Astrocyte (in vitro differentiated cells and primary cell): Measurements from ENCODE around the gene PCSK4. TPM values are rescaled to one million over a fixed set of nuclear protein-coding genes. Genes with fewer than 3 reads are reported as not detected.
A peak's percentile ranks its signal among the peaks of the same experiment; 100 is the strongest.

Experiments used
- DNase-seq: peaks from one replicate; pipeline ENCODE4 v3.0.0-alpha.2; 2010; ENCODE audit warnings: low read depth
- FAIRE-seq: peaks from 2 replicates; lab custom pipeline; 2011; peaks lifted over from hg19 to GRCh38; lab: Jason Lieb, UNC
- H2AFZ ChIP-seq: 2 replicates; pipeline ENCODE4 v1.6.0; 2012; ENCODE audit warnings: low read depth, low read length, inconsistent platforms
- H3K27ac ChIP-seq: 2 replicates; pipeline ENCODE4 v1.5.1; 2011; ENCODE audit warnings: low read depth, low read length, inconsistent platforms
- H3K27me3 ChIP-seq: 2 replicates; pipeline ENCODE4 v1.6.0; 2011; ENCODE audit warnings: low read length, inconsistent platforms; ENCODE audit not compliant: insufficient read depth
- H3K36me3 ChIP-seq: 2 replicates; pipeline ENCODE4 v1.5.1; 2011; ENCODE audit warnings: low read length, inconsistent platforms; ENCODE audit not compliant: insufficient read depth
- H3K4me1 ChIP-seq: 2 replicates; pipeline ENCODE4 v1.5.1; 2011; ENCODE audit warnings: low read length, inconsistent platforms; ENCODE audit not compliant: insufficient read depth
- H3K4me2 ChIP-seq: 2 replicates; pipeline ENCODE4 v1.6.0; 2012; ENCODE audit warnings: low read length, inconsistent platforms
- H3K4me3 ChIP-seq: 2 replicates; pipeline ENCODE4 v1.5.1; 2011; ENCODE audit warnings: low read depth, mild to moderate bottlenecking, low read length, inconsistent platforms; ENCODE audit not compliant: insufficient read depth
- H3K79me2 ChIP-seq: 2 replicates; pipeline ENCODE4 v1.6.0; 2012; ENCODE audit warnings: mild to moderate bottlenecking, low read length, inconsistent platforms; ENCODE audit not compliant: insufficient read depth
- H3K9ac ChIP-seq: 2 replicates; pipeline ENCODE4 v1.6.0; 2012; ENCODE audit warnings: mild to moderate bottlenecking, low read length, inconsistent platforms
- H3K9me3 ChIP-seq: 2 replicates; pipeline ENCODE4 v1.5.1; 2012; ENCODE audit warnings: low read depth, mild to moderate bottlenecking, low read length, inconsistent platforms; ENCODE audit not compliant: insufficient read depth
- H4K20me1 ChIP-seq: 2 replicates; pipeline ENCODE4 v1.6.0; 2012; ENCODE audit warnings: low read length, inconsistent platforms; ENCODE audit not compliant: insufficient read depth
- H3K27ac Mint-ChIP-seq: one replicate; pipeline ENCODE4 v1.8.0; 2021; ENCODE audit warnings: mild to moderate bottlenecking, mixed read lengths; ENCODE audit not compliant: unreplicated experiment
- H3K27me3 Mint-ChIP-seq: one replicate; pipeline ENCODE4 v1.8.0; 2021; ENCODE audit warnings: low read depth, mixed read lengths; ENCODE audit not compliant: unreplicated experiment
- H3K36me3 Mint-ChIP-seq: one replicate; pipeline ENCODE4 v1.8.0; 2021; ENCODE audit warnings: low read depth, mixed read lengths; ENCODE audit not compliant: unreplicated experiment
- H3K4me1 Mint-ChIP-seq: one replicate; pipeline ENCODE4 v1.8.0; 2021; ENCODE audit warnings: low read depth, mixed read lengths; ENCODE audit not compliant: unreplicated experiment
- H3K4me3 Mint-ChIP-seq: one replicate; pipeline ENCODE4 v1.8.0; 2021; ENCODE audit warnings: mild to moderate bottlenecking, moderate library complexity, mixed read lengths; ENCODE audit not compliant: unreplicated experiment
- H3K9me3 Mint-ChIP-seq: one replicate; pipeline ENCODE4 v1.8.0; 2021; ENCODE audit warnings: mild to moderate bottlenecking, mixed read lengths; ENCODE audit not compliant: unreplicated experiment
- EZH2 ChIP-seq: IDR thresholded peaks from 2 replicates; pipeline ENCODE4 v1.6.1; 2012; ENCODE audit warnings: mild to moderate bottlenecking, low read length, inconsistent platforms; ENCODE audit not compliant: insufficient read depth
- total RNA-seq: library from RNA; stranded (reverse); gene quantifications from 2 replicates; pipeline ENCODE4 v1.2.1, GENCODE V29; 2021
- TF ChIP-seq, protein P1 (sequence below): IDR thresholded peaks from 2 replicates; pipeline ENCODE4 v1.5.1; 2011; ENCODE audit warnings: low read depth, mild to moderate bottlenecking, inconsistent platforms, low read length, moderate library complexity; ENCODE audit not compliant: insufficient read depth

PCSK4 gene
- total RNA-seq, 1 donor from 2014 or later: 2.7 TPM

DNA sequence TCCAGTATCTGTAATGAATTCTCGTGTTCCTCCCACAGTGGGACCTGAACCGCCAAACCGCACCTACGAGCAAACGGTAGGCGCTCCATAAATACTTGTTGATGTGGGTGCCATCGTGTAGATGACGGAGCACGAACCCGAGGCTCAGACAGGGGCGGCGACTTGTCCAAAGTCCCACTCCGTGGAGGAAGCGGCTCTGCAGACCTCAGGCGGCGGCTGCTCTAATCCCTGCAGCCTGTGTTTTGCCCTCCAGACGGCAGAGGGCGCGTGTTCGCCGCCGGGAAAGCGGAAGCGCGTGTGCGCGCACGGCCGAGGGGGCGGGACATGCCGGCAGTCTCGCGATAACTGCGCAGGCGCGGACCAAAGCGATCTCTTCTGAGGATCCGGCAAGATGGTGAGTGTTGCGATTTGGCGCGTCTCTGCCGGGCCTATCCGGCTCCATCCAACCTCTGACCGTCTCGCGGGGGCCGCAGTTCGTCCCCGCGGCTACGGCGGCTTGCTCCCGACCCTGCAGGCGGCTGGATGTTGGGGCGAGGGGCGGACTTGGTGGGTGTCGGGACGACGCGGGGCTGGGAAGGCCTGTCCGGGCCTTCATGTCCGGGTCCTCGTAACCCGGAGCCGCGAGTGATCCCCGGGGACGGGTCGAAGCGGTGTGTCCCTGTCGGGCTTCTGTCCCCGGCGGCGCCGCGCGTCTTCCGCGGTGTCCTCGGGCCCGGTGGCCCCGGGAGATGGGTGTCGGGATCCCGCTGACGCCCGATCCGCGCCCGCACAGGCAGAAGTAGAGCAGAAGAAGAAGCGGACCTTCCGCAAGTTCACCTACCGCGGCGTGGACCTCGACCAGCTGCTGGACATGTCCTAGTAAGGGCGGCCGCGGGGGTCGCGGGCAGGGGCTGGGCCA, 51.9 kb downstream of the PCSK4 start, which contains the start of gene RPS15:
Gene RPS15 (plus strand): TSS at position 362 of the 898 bp plus-strand sequence. CDS start 30 bp downstream, at position 392.
- FAIRE-seq (no peak), DNase-seq (peak; percentile 85)
- Histone ChIP-seq H3K4me3 (peak within 1 kb of the TSS; percentile 97), H3K4me1 (peaks cover 14% of the 10 kb centered on the region), H3K9ac (peak within 1 kb of the TSS; percentile 99), H3K9me3 (no peaks in the 10 kb centered on the region), H3K79me2 (peaks cover 42% of the 10 kb centered on the region), H3K27me3 (no peaks in the 10 kb centered on the region), H2AFZ (peak within 1 kb of the TSS; percentile 57), H3K27ac (peak within 1 kb of the TSS; percentile 91), H3K4me2 (peak within 1 kb of the TSS; percentile 97), H3K36me3 (peaks cover 25% of the 10 kb centered on the region), H4K20me1 (peaks cover 67% of the 10 kb centered on the region)
- H3K36me3 Mint-ChIP-seq: peaks cover 13% of the 10 kb centered on the region
- H3K9me3 Mint-ChIP-seq: no peaks in the 10 kb centered on the region
- H3K4me3 Mint-ChIP-seq: peak within 1 kb of the TSS; percentile 95
- H3K4me1 Mint-ChIP-seq: peaks cover 11% of the 10 kb centered on the region
- no peaks in the 10 kb centered on the region for H3K27me3 Mint-ChIP-seq
- H3K27ac Mint-ChIP-seq: peak within 1 kb of the TSS; percentile 96
- TF ChIP-seq, protein P1, sequence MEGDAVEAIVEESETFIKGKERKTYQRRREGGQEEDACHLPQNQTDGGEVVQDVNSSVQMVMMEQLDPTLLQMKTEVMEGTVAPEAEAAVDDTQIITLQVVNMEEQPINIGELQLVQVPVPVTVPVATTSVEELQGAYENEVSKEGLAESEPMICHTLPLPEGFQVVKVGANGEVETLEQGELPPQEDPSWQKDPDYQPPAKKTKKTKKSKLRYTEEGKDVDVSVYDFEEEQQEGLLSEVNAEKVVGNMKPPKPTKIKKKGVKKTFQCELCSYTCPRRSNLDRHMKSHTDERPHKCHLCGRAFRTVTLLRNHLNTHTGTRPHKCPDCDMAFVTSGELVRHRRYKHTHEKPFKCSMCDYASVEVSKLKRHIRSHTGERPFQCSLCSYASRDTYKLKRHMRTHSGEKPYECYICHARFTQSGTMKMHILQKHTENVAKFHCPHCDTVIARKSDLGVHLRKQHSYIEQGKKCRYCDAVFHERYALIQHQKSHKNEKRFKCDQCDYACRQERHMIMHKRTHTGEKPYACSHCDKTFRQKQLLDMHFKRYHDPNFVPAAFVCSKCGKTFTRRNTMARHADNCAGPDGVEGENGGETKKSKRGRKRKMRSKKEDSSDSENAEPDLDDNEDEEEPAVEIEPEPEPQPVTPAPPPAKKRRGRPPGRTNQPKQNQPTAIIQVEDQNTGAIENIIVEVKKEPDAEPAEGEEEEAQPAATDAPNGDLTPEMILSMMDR: peak; percentile 78
- TF ChIP-seq EZH2: no peak

- DNase-seq: no peak
- Histone ChIP-seq H3K27me3 (no peaks in the 10 kb centered on the region), H3K4me3 (no peak overlapping the region), H4K20me1 (peaks cover 68% of the 10 kb centered on the region), H3K4me2 (peak overlapping the region; percentile 37), H3K4me1 (peaks cover 14% of the 10 kb centered on the region), H3K9me3 (no peaks in the 10 kb centered on the region), H3K9ac (peak overlapping the region; percentile 32), H3K27ac (no peak overlapping the region), H3K36me3 (peaks cover 22% of the 10 kb centered on the region), H3K79me2 (peaks cover 46% of the 10 kb centered on the region), H2AFZ (no peak overlapping the region)
- peak overlapping the region; percentile 96 for H3K27ac Mint-ChIP-seq
- no peaks in the 10 kb centered on the region for H3K9me3 Mint-ChIP-seq
- no peak for FAIRE-seq
- H3K4me1 Mint-ChIP-seq: peaks cover 10% of the 10 kb centered on the region
- peaks cover 11% of the 10 kb centered on the region for H3K36me3 Mint-ChIP-seq
- peak overlapping the region; percentile 95 for H3K4me3 Mint-ChIP-seq
- H3K27me3 Mint-ChIP-seq: no peaks in the 10 kb centered on the region
- TF ChIP-seq, protein P1: no peak
- TF ChIP-seq EZH2: no peak
Measured at GRCh38 chr19:1437609-1438008, 52.5 kb downstream of the PCSK4 start.
